ENCODE results near the gene AASS.
"Not testable (repeated sequence)": the region's sequence is repeated elsewhere in the genome, so short reads cannot be mapped to it uniquely, and the experiment has no call there.

The AASS gene

DNA sequence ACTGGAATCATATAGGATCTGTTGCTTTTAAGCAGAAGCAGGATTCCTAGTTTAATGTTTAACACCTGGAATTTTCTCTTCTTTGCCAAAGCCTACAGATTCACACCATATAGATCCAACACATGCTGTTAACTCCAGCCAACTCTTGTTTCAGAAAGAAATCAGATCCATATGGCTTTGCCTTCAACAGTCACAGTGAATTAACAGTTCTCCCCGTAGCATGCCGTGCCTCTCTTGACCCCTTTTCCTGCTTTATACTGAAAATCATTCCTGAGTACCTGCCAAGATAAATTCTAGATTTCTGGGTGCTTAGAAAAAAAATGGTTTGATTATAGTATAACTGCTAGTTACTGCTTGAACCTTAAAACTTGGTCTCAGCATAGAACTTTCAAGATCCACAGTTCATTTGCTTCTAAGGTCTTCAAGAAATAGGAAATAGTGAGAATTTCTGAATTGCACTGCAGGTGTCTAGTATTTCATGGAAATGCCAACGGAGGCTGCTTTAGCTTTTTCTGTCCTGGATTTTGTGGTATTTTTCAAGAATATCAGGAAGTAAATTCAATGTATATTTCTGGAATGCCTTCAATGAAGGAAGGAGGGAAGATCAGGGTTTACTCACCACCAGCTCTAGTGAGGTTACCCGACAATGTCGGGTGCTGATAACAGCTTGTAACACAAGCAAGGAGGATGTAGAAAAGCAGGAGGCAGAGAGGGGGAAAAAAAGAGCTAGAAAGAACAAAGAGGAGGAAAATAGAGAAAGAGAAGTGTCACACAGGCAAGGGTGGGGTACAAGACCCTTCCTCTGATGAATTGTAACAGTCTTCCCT lies 6.6 kb downstream of the AASS start:
- DNase-seq: no peak
- TF ChIP-seq POLR2A (IDR thresholded peaks at IDR 0.05; ENCODE audit: low read length) (no peak), GATA1 (IDR thresholded peaks at IDR 0.05; ENCODE audit: low read depth, low read length) (no peak)

DNA sequence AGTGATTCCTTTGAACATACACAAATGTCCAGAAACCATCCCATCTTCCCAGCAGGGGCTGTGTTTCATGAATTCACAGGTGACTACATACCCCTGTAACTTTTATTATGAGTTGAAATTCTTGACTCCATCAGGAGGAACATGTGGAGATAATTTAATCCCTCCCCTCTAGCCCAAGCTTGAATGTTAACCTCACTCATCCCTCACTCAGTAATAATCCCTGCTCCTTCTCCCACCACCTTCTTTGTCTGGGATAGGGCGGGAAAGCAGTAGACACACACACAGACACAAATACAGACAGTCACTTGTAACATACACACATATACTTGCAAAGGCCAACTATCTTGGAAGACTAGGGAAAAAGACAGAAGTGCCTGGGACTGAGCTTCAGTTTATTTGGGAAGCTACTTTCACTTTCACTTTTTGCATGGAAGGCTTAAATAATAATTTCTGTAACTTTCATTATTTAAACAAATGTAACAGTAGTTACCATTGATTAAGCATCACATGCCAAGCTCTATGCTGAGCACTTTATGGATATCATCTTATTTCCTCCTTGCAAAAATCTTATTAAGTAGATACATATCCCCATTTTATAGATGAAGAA lies 7.3 kb downstream of the AASS start:
- no peak for TF ChIP-seq GATA1 (IDR thresholded peaks at IDR 0.05; ENCODE audit: low read depth, low read length)
- TF ChIP-seq POLR2A (IDR thresholded peaks at IDR 0.05; ENCODE audit: low read length): no peak
- no peak for DNase-seq

DNA sequence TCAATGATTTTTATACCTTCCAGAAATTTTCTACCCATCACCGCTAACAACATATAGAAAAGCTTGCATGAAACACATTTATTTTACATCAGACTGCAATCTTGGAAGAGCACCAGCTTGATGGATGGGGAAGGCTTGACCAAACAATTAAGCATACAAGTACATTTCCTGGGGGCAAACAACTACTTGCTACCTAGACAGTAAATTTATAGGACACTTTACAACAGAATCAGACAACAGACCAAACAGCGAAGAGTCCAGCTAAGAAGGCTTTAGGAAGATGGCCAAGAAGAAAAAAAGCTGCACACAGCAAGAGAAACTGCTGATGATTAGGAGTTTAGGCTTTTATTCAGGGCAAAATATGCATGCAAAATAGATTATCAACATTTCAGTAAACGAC lies 8.0 kb downstream of the AASS start:
- no peak for DNase-seq
- TF ChIP-seq GATA1 (IDR thresholded peaks at IDR 0.05; ENCODE audit: low read depth, low read length): no peak
- TF ChIP-seq POLR2A (IDR thresholded peaks at IDR 0.05; ENCODE audit: low read length): no peak

DNA sequence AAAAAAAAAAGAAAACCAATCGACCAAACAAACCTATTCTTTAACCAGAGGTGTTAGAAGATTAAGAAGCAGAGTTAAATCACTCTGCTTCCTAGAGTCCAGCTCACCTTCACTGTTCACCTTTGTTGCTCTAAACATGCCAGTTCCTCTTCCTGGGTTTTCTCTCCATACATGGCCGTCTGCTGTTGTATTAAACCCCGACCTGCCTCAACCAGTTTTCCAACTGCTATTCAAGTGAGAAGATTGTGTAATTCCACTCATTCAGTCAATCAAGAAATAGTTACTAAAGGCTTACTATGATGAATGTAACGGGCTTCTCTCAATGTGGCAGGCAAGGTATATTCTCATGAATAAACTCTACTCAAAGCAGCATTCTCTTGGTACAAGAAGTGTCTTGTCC lies 8.8 kb downstream of the AASS start:
- no peak for TF ChIP-seq POLR2A (IDR thresholded peaks at IDR 0.05; ENCODE audit: low read length)
- no peak for TF ChIP-seq GATA1 (IDR thresholded peaks at IDR 0.05; ENCODE audit: low read depth, low read length)
- DNase-seq: no peak

DNA sequence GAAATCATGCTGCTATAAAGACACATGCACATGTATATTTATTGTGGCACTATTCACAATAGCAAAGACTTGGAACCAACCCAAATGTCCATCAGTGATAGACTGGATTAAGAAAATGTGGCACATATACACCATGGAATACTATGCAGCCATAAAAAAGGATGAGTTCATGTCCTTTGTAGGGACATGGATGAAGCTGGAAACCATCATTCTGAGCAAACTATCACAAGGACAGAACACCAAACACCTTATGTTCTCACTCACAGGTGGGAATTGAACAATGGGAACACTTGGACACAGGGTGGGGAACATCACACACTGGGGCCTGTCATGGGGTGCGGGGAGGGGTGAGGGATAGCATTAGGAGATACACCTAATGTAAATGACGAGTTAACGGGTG lies 9.3 kb downstream of the AASS start:
- DNase-seq: not testable (repeated sequence)

DNA sequence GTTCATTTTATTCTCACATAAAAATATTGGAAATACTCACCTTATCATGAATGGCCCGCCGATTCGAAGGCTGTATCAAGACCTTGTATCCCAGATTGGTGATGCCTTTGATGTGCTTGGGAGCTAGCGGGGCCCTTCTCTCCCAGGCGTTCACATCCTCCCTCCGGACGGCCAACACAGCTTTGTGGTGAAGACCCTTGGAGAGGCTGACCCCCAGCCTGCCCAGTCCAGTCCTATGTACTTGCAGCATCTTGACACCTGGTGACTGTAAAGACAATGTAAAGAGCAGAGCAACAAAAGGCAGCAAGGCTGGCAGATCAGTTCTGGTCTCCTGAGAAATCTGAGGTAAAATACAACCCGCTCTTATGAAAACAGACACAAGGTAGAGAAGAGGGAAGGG lies 10.6 kb downstream of the AASS start:
- TF ChIP-seq GATA1 (IDR thresholded peaks at IDR 0.05; ENCODE audit: low read depth, low read length) (no peak), POLR2A (IDR thresholded peaks at IDR 0.05; ENCODE audit: low read length) (no peak)
- DNase-seq: no peak

DNA sequence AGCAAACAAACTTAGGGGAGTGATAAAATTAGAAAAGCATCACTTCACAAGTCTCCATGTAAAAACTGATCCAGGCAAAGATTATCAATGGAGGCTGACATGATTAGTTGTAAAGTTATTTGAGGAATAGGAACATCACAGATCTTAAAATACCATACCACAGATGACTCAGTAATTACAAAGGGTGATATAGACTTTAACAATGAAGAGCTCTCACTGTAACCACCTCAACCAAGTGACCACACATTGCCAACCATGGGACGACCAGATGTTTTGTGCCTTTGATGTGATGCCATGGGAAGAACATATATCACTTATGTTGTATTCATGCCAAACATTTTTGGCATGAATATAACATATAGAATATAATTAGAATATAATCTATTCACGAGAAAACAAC lies 11.7 kb downstream of the AASS start:
- no peak for TF ChIP-seq POLR2A (IDR thresholded peaks at IDR 0.05; ENCODE audit: low read length)
- no peak for TF ChIP-seq GATA1 (IDR thresholded peaks at IDR 0.05; ENCODE audit: low read depth, low read length)
- DNase-seq: no peak

DNA sequence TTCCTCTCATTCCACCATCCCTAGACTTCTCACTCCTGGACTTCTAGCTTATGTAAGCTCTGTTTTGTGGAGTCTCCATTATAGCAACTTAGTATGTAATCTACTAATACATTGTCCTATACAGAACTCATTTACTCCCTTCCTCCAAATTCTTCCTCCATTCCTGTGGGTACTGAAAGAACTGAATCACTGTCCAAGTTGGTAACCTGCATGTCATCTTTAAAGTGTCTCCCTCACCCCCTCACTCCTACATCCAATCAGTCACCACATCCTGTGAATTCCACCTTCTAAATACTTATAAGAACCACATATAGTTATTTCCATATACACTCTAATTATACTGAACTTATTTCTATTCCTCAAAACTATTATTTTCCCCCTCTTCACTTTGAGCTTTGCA lies 20.3 kb downstream of the AASS start:
- no peak for TF ChIP-seq GATA1 (IDR thresholded peaks at IDR 0.05; ENCODE audit: low read depth, low read length)
- no peak for TF ChIP-seq POLR2A (IDR thresholded peaks at IDR 0.05; ENCODE audit: low read length)
- no peak for DNase-seq

DNA sequence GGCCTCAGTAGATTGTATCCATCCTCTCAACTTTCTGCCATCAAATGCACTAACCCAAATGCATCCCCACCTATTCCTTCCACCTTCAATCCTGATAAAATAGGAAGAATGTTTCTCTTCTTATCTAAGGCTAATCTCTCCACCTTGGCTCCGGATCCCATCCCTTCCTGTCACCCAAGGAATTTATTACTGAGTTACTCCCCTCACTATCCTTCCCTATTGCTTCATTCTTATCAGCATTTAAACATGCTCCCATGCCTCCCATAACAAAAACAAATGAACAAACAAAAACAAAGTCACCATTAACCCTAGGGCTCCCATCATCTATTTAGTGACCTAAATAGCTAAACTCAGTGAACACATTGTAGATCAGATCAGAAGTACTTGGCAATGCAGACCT lies 25.3 kb downstream of the AASS start:
- TF ChIP-seq GATA1 (IDR thresholded peaks at IDR 0.05; ENCODE audit: low read depth, low read length): no peak
- TF ChIP-seq POLR2A (IDR thresholded peaks at IDR 0.05; ENCODE audit: low read length): no peak
- DNase-seq: no peak

DNA sequence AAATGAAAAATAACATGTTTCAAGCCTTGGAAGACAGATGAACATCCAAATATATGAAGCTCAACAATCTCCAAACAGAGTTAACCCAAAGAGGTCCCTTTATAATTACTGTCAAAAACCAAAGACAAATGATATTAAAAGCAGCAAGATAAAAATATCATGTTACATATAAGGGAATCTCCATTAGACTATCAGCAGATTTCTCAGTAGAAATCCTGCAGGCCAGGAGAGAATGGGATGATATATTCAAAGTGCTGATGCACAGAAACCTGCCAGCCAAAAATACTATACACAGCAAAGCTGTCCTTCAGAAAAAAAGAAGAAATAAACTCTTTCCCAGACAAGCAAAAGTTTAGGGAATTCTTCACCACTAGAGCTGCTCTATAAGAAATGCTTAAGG lies 41.0 kb downstream of the AASS start:
- DNase-seq: no peak
- TF ChIP-seq GATA1 (IDR thresholded peaks at IDR 0.05; ENCODE audit: low read depth, low read length) (no peak), POLR2A (IDR thresholded peaks at IDR 0.05; ENCODE audit: low read length) (no peak)

DNA sequence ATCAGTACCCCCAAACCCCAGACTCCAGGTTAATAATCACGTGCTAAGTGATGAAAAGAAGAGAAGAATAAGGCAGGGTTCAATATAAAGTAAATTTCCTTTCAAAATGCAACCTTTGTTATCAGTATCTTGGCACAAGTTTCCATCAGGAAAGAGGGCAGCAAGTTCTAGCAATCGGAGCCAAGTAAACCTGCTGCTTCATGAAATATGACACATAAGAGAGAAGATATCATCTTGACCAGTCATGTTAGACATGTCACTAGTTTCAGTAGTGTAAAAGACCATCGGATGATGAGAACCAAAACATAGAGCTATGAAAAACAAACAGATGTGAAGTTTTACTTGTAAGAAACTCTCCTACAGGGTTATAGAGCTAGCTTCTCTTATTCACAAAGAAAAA lies 44.0 kb downstream of the AASS start:
- no peak for TF ChIP-seq POLR2A (IDR thresholded peaks at IDR 0.05; ENCODE audit: low read length)
- DNase-seq: peak in 1 of 2 experiments; percentile 48

DNA sequence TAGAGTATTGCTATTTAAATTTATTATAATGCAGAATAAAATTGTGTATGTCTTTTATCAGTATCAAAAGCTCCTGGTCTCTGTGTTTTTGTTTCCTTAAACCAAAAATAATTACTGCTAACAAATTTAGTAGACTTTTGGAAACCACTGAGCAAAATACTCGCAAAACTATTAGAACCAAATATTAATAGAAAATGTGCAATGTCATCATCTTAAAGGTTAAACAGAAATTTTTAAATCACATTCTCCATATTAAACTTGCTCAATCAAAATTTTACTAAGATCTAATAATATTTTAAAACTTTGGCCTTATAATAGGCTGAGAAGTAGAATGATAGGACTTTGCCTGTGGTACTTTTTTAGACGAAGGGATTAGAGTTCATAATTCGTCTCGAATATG lies 48.4 kb downstream of the AASS start:
- no peak for DNase-seq
- no peak for TF ChIP-seq POLR2A (IDR thresholded peaks at IDR 0.05; ENCODE audit: low read length)
- no peak for TF ChIP-seq GATA1 (IDR thresholded peaks at IDR 0.05; ENCODE audit: low read depth, low read length)

DNA sequence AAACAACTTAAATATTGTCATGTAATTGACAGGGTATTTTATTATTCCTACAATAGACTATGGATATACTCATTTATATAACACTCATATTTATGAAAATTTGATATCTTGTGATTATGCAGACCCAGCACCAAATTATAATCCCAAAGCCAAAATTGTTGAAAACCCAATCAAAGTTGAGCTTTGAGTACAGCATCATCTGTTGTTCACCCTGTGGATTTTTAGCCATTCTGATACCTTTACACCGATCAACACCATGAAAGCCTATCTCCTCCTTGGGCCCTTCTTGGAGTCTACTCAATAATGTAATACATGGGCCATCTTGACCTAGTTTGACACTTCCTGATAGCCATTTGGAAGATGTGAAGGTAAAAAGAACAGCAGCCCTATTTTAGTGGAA lies 49.5 kb downstream of the AASS start:
- TF ChIP-seq GATA1 (IDR thresholded peaks at IDR 0.05; ENCODE audit: low read depth, low read length) (no peak), POLR2A (IDR thresholded peaks at IDR 0.05; ENCODE audit: low read length) (no peak)
- DNase-seq: no peak

DNA sequence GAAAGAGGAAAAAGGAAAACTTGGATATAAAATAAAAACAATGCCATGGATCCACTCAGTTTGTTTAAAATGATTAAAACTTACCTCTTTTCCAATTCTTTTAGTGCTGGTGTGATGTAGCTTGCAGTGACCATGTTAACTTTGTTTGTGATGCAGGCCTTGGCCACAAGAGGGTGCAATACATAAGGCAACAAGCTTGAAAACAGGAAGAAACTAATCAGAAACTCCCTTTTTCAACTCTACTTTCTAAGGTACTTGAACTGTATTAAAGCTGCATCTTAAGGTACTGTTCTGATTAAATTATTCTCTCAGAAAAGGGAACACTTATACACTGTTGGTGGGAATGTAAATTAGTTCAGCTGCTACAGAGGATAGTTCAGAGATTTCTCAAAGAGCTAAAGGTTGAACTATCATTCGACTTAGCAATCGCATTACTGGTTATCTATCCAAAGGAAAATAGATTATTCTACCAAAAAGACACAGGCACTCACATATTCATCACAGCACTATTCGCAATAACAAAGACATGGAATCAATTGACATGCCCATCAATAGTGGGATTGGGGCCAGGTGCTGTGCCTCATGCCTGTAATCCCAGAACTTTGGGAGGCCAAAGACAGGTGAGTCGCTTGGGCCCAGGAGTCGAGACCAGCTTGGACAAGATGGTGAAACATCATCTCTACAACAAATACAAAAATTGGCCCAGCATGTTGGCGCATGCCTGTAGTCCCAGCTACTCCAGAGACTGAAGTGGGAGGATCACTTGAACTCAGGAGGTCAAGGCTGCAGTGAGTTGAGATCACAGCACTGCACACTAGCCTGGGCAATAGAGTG lies 50.9 kb downstream of the AASS start:
- DNase-seq: peak; percentile 52 to 73
- TF ChIP-seq GATA1 (IDR thresholded peaks at IDR 0.05; ENCODE audit: low read depth, low read length) (no peak), POLR2A (IDR thresholded peaks at IDR 0.05; ENCODE audit: low read length) (no peak)
